GM03348 (cell line): ENCODE results near the gene IL1RN.

Experiments used
- DNase-seq: peaks from one replicate; pipeline ENCODE4 v3.0.0; 2012; ENCODE audit warnings: low spot score

Gene IL1RN

GRCh38 chr2:113104054-113104611 is 23.3 kb upstream of the IL1RN start:
- DNase-seq = peak; percentile 8

GRCh38 chr2:113105047-113105785 is 22.2 kb upstream of the IL1RN start:
- no peak for DNase-seq

DNA sequence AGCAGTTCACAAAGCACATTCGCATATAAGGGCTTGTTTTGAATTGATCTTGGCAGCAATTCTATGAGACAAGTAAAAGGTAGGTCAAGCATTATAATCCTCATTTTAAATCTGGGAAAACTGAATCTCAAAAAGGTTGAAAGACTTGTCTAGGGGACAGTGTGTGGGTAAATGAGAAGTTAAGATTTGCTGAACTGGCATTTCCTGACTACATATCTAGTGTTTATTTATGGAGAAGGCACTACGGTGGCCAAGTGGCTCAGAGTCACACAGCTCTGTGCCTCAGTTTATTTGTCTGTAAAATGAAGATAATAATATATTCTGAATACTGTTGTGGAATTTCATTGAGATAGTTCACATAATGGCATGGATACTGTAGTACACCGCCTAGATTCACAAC is 16.3 kb upstream of the IL1RN start:
- no peak for DNase-seq

GRCh38 chr2:113111823-113112287 is 15.5 kb upstream of the IL1RN start:
- DNase-seq = no peak

DNA sequence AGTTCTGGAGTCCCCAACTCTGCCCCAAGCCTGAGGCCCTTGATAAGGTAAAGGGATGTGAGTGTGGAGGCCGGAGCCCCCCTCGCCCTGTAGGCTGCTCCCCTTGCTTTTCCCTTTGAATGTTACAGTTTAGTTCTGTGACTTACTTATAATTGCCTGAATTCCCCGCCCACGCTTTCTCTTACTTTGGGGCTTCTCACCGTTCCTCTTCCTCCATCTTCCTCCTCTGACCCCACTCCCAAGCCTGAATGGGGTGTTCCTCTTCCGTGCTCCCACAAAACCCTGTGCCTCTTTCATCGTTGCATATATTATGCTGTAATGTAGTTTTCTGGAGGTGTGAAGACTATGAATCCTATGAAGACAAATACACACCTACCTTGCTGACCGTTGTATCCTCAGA is 15.0 kb upstream of the IL1RN start:
- DNase-seq = no peak

GRCh38 chr2:113112871-113113270 is 14.5 kb upstream of the IL1RN start:
- DNase-seq = no peak

GRCh38 chr2:113113807-113114206 is 13.6 kb upstream of the IL1RN start:
- DNase-seq = no peak

GRCh38 chr2:113114224-113114945 is 13.0 kb upstream of the IL1RN start:
- DNase-seq = no peak

DNA sequence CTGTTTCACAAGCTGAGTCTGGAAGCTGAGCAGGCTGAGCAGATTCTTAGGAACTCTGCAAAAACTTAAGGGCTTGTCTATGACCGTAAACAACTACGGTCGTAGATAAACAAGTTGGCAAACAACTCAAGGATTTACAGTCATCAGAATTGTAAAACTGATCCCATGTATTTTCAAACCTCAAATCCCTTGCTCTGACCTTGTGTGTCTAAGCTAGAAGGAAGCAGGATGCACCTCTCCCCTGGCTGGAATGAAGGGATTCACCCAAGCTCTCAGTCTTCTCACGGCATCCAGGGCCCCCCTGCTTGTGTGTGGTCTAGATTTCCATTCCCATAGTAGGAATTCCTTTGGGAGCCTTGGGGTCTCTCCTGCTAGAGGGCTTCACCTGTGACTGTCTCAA is 12.4 kb upstream of the IL1RN start:
- no peak for DNase-seq

- DNase-seq = no peak
Observed at GRCh38 chr2:113116100-113116958, 11.1 kb upstream of the IL1RN start.

- peak; percentile 86 for DNase-seq
Observed at GRCh38 chr2:113117541-113118262, 9.7 kb upstream of the IL1RN start.

- no peak for DNase-seq
Observed at GRCh38 chr2:113118263-113118657, 9.1 kb upstream of the IL1RN start.

DNA sequence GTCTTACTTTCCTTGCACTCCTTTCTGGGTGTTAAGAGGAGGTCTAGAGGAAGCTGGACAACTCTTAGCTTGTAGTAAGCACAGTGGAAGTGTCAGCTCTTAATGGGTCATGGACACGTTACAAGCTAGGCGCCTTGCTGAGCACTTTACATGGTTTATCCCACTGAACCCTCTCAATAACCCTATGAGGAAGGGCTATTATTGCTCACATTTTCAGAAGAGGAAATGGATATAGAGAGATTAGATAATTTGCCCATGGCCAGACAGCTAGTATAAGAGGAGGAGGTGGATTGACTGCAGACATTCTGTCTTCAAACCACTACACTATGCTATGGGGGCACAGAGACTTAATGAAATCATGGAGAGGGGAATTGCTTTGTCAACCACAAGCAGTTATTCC is 8.3 kb upstream of the IL1RN start:
- no peak for DNase-seq

DNA sequence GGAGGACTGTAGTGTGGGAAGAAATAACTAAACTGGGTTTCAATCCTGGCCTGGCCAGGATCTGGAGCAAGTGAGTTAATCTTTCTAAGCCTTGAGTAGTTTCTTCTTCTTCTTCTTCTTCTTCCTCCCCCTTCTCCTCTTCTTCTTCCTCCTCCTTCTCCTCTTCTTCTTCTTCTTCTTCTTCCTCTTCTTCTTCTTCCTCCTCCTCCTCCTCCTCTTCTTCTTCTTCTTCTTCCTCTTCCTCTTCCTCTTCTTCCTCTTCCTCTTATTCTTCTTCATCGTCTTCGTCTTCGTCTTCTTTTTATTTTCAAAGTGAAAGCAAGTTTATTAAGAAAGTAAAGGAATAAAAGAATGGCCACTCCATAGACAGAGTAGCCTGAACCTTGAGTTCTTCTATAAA is 6.5 kb upstream of the IL1RN start:
- no peak for DNase-seq

DNA sequence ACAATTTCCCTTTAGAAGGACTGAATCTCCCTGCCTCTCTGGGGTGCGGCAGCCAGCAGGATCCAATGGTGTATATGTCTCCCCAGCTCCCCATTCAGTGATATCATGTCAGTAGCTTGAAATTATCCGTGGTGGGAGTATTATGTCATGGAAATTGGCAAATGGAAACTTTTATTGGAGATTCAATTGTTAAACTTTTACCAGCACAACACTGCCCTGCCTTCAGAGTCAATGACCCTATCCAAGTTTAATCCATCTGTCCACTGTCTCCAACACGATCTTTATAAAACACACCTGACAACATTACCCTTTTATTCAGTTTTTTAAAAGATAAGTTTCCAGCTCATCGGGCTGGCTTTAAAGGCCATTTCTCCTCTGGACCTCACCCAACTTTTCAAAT is 5.0 kb upstream of the IL1RN start:
- no peak for DNase-seq

DNA sequence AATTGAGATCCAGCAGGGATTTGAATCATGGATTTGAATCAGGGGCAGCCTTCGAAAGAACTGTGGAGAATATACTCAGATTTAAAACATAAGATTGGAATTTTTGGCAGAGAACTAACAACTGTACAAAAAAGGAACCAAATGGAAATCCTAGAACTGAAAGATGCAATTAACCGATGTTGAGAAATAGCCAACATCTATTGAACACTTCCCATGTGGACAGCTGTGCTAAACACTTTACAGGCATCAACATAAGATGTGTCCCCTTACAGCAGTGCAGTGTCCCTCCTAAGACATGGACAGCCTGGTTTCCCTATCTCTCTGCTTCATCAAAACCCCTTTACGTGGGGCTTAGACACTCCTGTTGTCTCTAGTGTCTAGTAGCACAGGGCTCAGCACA is 3.7 kb upstream of the IL1RN start:
- DNase-seq = no peak

- peak; percentile 35 for DNase-seq
Observed at GRCh38 chr2:113124181-113124961, 3.0 kb upstream of the IL1RN start.

DNA sequence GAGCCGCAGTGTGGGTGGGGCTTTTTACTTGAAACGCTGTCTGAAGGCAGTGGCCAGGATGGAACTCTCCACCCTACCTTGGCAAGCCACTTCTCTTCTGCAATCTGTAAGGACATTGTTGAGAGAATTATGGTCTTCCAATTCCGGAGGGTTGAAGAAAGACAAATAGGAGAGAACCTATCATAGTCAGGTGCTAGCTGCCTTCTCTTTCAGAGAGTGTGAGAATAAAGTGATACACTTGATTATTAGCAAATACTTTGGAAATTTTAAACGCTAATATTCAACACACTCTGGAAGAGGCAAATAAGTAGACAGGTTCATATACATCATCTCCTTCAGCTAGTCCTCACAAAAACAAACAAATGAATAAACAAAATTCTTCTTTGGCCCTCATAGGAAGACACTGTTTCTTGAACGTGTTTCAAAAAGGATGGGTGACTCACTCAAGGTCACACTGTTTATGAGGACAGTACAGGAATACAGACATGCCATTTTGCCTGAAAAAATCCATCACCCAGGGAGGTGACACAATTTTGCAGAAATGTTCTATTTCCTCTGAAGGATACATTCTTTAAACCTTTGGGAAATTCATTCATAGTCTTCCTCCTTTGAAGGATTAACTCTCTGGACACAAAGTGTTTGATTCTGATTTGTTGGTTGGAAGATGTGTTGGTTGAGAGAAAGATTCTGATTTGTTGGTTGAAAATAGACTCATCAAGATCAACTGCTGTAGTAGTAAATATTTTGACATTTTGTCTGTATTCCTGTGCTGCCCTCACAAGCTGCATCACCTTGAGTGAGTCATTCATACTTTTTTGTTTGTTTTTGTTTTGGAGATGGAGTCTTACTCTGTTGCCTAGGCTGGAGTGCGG is 2.2 kb upstream of the IL1RN start:
- no peak for DNase-seq

DNA sequence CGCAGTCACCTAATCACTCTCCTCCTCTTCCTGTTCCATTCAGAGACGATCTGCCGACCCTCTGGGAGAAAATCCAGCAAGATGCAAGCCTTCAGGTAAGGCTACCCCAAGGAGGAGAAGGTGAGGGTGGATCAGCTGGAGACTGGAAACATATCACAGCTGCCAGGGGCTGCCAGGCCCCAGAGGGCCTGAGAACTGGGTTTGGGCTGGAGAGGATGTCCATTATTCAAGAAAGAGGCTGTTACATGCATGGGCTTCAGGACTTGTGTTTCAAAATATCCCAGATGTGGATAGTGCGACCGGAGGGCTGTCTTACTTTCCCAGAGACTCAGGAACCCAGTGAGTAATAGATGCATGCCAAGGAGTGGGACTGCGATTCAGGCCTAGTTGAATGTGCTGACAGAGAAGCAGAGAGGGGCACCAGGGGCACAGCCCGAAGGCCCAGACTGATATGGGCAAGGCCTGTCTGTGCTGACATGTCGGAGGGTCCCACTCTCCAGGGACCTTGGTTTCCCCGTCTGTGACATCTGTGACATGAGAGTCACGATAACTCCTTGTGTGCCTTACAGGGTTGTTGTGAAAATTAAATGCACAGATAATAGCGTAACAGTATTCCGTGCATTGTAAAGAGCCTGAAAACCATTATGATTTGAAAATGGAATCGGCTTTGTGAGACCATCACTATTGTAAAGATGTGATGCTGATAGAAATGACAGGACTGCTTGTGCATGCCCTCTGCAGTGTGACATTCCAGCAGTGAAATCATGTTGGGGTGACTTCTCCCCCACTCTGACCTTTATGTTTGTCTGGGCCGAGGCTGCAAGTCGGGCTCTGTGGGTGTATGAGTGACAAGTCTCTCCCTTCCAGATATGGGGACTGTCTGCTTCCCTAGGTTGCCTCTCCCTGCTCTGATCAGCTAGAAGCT is 510 bp downstream of the IL1RN start:
- no peak for DNase-seq
